Kasumi-1 (cell line): ENCODE measurements around the gene MB21D2.

Experiments
- DNase-seq, 2 experiments: peaks; one replicate each; lab custom pipeline; 2025; lab: John Stamatoyannopoulos, UW

Gene MB21D2

DNA sequence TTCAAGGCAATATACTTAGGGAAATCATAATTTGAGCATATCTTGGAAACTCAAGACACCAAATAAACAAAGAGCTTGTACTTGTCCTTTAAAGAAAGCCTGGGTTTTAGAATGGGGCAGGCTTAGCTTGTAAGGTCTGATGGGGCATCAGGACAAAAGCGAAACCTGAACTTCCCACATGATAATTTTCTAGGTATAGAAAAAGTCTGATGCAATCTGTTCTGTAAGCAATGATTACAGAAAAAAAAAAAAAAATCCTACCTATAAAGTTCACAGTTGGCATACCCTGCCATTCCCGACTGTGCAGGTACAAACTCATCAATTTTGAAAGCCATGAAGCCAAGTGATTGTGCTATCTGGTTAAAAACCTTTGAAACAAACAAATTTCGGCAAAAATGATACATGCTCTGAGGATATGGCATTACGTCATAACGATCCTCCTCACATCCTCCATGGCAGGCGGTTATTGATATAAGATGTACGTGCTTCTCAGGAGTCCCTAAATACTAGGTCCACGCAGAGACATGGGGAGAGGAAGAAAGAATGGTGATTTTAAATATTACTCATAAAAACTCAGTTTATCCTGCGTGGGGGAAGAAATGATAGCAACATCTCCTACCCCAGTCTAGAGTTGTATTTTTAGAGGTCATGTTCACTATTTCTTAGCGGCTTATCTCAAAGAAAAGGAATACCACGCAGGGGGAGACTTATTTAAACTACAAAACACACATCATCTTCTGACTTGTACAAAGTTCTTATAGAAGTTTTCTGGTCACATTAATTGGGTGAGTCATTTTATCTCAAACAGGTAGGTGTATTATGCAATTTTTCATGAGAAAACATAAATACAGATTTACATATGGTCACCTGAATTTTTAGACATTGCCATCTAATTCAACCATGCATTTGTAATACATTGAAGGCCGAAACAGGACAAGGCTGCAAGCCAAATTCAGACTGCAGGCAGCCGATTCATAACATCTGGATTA, 27.0 kb downstream of the MB21D2 start:
- no peak for DNase-seq

DNA sequence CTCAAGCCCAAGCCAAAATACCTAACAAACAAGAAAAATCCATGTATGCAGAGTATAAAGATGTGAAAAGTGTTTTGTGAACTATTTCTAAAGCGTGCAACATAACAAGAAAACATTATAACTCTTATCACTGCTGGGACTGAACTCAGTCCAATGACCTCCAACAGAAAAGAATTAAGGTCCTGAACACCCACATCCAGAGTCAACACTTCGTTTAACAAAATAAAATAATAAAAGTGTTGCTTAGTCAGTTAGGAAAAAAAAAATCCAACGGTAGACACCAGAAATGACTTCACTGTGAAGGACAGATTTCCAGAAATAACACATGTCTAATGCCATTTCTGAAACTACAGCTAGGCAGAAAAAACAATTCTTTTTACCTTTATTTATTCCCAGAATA, 28.0 kb downstream of the MB21D2 start:
- no peak for DNase-seq

DNA sequence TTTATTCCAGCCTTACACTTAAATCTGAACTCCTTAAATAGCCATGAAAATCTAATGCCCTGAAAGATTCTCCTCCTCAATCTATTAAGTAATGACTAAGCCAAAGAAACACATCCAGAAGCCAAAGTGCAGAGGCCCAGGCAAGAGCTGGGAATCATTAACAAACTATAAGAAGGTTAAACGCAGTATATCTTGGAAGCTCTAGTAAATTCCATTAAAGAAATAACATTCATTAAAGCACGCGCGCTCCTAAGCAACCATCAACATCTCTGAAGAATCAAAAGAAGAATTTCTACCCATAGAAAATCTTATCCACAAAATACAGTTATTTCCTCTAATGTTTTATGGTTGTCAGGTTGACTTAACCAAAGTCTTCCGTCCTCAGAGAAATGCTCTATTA, 29.5 kb downstream of the MB21D2 start:
- DNase-seq = no peak

DNA sequence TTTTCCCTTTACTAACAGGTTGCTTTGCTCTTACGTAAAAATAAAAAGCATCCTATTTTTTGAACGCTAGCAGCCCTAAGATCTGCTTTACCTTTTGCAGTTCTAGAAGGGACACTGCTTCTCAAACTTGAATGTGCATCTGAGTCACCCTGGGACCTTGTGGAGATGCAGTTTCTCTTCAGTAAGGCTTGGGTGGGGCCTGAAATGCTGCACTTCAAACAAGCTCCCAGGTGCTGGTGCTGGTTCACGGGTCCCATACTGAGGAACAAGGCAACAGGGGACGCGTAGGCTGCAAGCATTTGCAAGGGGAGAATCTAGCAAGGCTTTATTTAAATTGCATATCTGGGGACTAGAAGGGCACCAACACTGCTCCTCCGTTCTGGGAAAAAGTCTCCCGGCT, 30.0 kb downstream of the MB21D2 start:
- no peak for DNase-seq

DNA sequence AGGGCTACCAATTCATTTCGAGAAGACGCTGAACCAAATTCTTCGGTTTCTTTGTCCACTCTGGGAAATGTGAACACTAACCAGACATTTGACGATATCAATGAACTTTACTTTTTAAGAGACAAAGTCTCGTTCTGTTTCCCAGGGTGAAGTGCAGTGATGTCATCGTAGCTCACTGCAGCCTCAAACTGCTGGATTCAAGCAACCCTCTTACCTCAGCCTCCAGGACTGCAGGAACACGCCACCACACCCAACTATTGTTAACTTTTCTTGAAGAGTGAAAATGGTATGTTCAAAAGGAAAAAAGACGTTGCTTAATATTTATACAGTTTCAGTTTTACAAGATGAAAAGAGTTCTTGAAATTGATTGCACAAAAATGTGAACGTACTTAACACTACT, 30.6 kb downstream of the MB21D2 start:
- DNase-seq = no peak

DNA sequence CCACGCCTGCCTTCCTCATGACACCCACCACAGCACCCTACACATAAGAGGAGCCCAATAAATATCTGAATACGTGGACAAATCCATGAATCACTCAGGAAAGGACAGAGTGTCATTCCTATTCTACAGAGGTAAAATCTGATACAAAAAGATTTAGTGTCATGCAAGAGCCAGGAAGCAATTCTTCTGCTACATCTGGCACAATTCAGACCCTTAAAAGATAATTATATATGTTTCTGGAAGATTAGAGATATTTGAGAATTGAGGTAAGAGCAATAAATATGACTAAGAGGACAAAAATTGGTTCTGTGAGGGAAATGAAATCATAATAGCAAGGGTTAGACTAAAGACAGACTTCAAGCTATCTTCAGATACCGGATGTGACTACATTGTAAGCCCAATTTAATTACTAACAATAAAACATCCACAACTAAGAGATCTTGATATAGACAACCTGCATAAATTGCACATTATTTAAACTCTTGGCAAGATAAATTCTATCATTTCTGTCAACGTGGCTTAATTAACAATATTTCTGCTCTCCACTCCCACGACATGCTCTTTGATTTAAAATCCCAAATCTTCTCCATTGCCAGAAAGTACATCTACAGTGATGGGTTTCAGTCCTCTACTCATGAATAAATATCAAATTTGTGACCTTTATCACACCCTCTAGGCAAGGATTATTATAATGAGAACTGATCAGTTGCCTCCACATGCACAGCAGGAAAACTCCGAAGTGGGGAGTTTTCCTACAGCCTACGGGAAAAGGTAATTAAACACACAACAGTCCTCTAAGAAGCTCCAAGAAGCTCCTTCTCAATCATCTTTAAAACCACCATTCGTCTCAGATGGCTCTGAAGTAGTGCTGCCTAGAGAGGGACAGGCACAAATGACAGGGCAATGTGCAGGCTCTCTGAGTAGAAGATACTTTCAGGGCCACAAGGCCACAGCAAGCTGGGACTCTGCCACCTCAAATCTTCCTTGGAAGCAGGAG, 32.6 kb downstream of the MB21D2 start:
- DNase-seq = no peak

DNA sequence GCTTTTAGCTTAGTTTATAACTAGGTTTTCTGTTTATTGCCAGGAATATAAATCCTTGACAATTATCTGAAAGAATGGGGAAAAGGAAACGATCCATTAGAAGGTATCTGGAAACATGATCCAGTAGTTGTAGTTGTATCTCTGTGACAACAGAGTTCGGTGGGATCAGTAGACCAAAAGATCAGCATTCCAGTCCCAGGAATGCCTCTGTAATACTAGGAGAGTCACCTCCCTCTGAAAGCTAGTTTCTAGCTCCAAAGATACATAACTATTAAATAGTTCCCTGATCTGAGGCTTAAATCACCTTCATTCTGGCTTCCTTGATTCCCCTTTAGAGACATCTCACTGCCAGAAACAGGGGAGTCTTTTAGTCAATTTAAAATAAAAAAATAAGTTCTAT, 34.1 kb downstream of the MB21D2 start:
- DNase-seq = no peak

DNA sequence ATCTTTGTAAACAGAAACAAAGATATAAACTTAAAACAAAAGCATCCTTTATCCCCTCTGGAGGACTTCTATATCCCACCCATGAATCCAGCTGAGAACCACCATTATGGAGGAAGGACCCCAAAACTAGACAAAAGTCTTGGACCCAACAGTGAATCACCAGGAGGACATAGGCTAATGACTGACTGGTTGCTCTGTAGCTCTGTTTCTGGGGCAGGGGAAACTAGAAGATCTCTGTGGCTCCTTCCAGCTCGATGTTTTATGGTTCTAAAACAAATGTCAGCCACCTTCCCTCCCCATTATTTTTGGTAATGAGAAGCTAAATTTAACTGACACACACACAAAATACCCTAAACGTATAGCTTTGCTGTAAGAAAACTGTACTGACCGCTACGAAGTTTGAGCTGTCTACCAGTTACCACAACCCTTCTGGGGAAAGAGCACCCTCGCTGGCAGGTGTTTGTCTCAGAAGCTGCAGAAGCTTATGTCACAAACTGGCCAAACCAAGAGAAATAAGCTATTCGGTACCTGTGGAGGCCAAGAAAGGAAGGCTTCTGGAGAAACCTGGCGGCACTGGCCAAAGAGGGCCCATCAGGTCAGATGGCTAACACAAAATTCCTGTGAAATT, 36.4 kb downstream of the MB21D2 start:
- DNase-seq = no peak

DNA sequence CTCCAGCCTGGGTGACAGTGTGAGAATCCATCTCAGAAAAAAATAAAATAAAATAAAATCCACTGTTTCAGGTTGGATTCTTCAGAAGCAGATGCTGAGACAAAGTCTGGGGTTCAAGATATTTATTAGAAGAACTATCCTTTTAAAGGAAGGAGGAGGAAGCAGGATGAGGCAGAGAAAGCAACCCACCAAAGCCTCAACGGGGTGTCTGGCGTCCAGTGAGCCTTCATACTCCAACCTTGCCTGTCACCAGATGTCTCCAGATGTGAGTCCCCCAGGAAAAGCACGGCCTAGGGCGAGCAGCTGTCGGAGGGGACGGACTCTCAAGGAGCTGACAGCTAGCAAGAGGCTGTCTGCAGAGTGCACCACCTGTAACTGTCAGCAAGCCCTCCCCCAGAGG, 37.3 kb downstream of the MB21D2 start:
- DNase-seq = no peak

DNA sequence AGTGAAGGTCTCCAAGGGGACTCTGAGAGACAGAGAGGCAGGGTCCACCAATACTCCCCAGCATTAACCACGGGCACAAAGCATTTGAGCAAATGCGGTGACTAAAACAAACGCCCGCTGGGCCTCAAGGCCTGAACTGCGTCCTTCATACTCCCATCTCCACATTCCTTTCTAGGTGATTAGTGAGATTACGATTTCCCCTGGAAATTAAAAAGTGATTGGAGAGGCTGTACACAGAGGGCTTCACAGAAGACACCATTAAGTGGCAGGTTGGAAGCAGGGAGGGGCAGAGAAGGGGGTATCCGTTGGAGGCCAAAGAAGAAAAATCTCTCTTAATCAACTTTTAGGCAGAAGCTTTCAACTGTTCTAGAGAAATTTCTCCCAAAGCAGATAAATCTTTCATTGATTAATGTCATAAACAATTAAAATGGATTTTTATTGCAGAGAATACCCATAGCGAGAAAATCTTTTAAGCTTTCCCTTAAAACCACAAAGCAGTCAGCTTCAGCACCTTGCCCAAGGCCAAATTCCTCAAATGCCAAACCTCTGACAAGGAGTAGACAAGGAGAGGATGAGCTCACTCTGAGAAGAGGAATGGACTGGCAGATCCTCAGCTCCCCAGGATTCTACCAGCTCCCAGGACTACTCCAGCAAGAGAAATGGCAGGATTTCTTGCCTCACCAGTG, 38.2 kb downstream of the MB21D2 start:
- no peak for DNase-seq

DNA sequence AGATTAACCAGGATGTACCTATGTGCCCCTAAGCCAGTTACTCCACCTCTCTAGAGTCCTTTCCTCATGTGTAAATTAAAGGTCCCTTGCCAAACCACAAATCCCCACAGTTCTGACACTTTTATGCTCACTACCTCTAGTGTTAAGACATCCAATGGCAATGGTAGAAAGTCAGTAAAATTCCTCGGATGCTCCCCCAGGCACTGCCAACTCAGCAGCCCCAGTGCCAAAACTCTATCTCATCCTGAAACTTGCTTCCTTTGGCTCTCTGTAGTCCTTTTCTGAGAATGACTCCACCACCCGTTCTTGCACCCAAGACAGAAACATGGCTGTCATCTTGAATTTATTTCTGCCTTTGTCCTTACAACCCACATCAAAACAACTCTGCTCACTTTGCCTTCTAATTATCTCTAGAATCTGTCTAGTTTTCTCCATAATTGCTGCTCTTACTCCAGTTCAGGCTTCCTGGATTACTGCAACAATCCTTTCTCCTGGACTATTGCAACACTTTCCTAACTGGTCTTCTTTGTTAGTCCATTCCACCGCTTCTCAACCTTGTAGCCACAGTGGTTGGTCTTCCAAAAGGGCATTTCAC, 41.6 kb downstream of the MB21D2 start:
- DNase-seq = no peak

DNA sequence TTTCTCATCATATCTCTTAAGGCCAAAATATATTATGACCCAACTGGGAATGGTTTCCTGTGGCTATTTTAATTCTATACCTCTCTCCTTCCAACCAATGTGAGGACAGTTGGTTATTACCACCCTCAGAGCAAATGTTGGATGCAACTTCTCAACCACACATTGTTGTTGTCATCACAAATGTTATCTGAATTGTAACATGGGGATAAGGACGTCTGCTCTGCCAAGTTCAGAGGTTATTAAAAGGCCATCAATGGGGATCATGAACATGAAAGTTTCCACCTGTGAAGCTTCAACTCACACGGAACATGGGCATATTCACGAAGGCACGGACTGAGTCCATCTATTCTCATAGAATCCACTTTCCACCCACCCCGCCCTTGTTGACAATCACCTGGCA, 46.8 kb downstream of the MB21D2 start:
- DNase-seq = no peak

DNA sequence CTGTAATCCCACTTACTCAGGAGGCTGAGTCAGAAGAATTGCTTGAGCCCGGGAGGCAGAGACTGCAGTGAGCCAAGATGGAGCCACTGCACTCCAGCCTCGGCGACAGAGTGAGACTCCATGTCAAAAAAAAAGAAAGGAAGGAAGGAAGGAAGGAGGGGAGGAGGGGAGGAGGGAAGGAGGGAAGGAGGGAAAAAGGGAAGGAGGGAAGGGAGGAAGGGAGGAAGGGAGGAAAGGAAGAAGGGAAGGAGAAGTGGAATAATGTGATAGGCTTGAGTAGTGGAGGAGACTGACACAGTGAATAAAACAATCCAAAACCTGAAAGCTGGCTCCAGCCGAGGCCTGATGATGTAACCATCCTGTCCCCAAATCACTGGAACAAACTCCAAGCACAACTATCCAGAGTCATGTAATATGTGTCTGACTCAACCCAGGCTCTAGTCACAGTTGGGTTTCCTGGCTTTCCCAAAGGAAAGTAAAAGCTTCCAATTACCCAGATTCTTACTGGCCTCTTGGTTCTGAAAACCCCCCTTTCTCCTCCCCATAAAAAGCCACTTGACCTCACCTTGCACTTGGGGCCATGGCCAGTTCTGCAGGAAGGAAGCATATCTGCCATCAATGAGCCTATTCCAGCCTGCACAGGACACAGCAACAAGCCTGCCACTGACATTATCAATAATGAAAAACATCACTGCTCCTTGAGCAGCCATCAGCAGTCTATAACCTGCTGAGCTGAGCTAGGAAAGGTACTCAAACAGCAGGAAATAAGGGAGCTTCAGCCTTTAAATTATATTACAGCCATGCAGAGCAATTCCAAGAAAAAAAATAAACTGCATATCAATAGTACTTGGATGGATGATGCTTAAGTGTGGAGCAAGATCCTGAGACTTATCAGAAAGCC, 48.3 kb downstream of the MB21D2 start:
- DNase-seq = no peak

DNA sequence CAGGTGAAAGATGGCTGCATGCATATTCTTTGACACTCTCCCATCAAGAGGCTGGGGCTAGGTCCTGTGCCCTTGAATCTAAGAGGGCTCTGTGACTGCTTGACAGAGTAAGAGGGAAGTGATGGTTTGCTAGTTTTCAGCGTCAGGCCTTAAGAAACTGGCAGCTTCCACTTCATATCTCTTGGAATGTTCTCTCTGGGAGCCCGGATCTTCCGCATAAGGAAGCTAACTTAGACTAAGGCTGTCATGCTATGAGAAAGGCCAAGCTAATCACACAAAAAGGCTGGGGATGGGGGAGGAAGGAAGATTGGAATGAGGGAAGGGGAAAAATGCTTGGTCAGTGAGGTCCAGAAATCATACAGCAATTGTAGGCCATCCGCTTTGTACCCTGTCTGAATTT, 50.0 kb downstream of the MB21D2 start:
- DNase-seq = no peak

DNA sequence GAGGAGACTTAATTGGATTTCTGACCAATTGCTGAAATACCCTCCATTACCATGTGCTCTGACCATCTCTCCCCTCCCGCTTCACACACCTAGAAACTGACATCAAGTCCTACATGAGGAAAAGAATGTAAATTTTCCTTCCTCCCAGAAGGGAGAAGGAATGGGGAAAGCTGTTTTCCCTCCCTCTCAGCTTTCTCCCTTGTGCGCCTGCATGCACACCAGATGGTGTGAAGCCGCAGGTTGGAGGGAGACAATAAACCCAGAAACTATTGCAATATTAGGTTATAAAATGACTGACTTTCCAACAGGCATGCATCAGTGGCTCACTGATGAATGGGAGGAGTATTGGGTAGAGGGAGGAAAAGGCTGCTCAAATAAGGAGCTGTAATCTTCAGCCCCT, 50.9 kb downstream of the MB21D2 start:
- DNase-seq = no peak

DNA sequence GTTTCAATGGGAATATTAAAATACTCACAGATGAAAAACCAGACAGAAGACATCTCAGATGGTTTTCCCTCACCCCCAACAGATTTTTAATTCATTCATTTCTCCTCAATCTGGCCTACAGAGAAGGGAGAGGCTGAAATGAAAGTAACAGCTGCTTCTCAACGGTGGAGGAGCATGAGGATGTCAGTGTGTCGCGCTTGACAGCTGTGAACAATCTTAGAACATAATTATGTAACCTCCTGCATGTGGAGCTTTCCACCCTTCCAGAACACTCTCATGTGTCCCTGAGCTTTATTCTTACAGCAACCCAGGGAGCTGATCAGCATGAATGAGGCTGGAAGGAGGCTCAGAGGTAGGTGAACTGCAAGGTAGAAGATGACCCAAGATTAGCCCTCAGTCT, 52.7 kb downstream of the MB21D2 start:
- DNase-seq = no peak

DNA sequence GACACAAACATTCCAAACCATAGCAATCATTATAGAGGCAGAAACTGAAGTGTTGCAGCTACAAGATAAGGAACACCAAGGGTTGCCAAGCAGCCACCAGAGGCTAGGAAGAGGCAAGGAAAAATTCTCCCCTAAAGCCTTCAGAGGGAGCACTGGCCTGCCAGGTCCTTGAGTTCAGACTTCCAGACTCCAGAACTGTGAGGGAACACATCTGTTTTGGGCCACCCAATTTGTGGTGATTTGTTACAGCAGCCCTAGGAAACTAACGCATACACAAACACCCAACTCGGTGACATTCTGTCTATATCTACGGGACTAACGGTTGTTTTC, 54.6 kb downstream of the MB21D2 start:
- DNase-seq = no peak

DNA sequence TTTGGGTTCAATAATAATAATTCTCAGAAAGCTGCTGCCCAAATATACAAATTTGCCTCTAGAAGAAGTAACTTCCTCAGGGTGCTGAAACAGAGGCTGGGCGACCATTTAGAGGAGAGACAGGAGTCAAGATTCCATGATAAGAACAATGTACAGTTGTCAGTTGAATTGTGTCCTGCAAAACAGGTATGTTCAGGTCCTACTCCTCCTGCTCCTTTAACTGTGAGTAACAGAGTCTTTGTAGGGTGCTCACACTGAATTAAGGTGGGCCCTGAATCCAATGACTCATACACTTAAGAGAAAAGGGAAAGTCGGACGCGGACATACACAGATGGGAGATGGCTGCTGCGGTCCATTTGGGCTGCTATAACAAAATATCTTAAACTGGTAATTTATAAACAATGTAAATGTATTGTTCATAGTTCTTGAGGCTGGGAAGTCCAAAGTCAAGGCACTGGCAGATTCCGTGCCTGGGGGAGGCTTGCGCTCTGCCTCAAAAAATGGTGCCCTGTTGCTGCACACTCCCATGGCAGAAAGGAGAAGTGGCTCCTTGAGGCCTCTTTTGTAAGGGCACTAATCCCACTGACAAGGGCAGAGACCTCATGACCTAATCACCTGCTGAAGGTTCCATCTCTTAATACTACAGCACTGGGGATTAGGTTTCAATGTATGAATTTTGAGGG, 55.1 kb downstream of the MB21D2 start:
- no peak for DNase-seq

DNA sequence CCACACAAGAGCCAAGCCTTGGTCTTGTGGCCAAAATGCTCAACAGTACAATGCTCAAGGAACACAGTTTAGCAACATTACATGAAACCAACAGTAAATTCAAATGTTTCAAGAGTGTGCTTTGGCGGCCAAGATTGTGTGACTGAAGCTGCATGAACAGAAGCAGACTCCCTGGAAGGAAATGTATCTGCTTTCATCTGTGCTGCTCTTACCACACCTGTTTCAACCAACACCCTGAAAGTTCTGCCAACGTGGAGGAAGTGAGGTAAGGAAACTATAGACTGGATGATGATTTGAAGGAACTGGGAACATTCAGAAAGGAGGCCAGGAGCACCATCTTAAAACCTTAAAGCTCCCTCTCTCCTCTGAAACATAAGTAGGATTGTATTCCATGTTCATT, 55.7 kb downstream of the MB21D2 start:
- DNase-seq = no peak

DNA sequence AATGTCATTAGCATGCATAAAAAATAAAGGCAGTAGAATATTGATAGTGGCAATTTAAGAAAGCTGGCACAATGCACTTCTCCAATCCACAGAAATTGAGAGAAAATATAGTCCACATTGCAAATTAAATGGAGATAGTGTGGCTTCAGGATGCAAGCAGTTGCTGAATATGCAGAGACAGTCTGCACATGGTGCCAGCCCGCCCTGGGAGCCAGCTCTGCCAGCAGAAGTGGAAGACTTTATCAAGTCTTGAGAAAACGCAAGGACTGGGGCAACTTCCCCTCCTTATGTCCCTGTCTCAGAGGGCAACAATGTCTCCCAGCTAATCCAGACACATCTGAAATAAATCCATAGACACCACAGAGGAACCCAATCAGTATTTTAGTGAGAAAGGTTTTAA, 57.2 kb downstream of the MB21D2 start:
- no peak for DNase-seq
